Right kidney (tissue), 1 donor: ENCODE measurements around the gene DAB2.

Experiments used
- DNase-seq: peaks from one replicate; pipeline ENCODE4 v3.0.0-alpha.2; 2016

The DAB2 gene

GRCh38 chr5:39384271-39384670 is 40.5 kb downstream of the DAB2 start:
- DNase-seq: no peak

- no peak for DNase-seq
These were observed 43.4 kb downstream of the DAB2 start for GRCh38 chr5:39381376-39381775.

DNA sequence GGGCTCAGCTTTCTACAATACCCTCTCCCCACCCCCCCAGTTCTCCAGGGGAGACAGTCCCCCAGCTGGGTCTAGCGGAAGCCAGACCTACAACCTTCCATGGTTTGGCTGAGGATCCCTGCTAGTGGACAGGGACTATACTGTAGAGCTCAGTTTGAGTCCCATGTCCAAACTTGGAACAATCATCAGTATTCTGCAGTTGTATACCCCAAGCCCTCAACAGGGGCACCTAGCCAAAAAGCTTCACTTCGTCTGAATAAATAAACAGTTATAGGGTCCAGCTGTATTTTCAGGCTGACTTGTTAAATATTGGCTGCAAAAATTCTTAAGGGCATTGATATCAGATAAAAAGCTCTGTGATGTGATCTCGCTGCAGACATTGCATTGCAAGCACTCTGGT is 45.1 kb downstream of the DAB2 start:
- no peak for DNase-seq

GRCh38 chr5:39377613-39378012 is 47.2 kb downstream of the DAB2 start:
- DNase-seq: no peak

DNA sequence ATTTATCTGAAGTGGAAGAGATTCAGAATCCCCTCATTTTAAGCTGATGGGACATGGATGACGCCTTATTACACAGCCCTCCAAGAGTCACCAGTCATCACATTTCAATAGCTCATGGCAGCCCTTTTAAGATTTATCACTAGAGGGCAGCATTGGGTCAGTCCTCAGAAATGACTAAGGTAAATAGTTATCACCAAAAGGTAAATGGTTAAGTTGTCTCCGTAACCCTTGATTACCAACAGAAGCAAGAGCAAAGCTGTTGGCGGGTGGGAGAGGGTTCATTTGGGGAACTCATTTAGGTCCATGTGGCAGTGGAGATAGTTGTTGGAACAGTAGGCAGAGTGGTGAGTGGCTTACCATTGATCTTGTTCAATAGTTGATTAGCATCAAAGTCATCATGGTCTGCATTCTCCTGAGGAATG is 48.5 kb downstream of the DAB2 start:
- DNase-seq: peak; percentile 23

DNA sequence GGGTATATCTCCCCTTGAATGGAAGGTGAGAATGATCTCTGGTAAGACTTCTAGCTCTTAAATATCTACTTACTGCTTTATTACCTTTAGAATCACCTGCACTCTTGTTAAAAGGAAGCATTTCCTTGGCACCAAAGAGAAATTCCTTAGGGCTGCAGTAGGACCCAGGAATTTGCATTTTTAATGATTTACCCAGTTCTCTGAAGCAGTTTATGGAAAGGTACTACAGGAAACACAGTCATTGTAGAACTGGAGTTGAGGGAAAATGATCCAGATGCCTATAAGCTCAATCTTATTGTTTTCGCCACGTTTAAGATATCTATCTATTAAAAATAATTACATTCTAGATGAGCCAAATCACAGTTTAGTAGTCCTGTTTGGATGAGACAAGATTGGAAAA is 51.0 kb downstream of the DAB2 start:
- no peak for DNase-seq

- DNase-seq: no peak
These were observed 53.5 kb downstream of the DAB2 start for GRCh38 chr5:39371367-39371635.

DNA sequence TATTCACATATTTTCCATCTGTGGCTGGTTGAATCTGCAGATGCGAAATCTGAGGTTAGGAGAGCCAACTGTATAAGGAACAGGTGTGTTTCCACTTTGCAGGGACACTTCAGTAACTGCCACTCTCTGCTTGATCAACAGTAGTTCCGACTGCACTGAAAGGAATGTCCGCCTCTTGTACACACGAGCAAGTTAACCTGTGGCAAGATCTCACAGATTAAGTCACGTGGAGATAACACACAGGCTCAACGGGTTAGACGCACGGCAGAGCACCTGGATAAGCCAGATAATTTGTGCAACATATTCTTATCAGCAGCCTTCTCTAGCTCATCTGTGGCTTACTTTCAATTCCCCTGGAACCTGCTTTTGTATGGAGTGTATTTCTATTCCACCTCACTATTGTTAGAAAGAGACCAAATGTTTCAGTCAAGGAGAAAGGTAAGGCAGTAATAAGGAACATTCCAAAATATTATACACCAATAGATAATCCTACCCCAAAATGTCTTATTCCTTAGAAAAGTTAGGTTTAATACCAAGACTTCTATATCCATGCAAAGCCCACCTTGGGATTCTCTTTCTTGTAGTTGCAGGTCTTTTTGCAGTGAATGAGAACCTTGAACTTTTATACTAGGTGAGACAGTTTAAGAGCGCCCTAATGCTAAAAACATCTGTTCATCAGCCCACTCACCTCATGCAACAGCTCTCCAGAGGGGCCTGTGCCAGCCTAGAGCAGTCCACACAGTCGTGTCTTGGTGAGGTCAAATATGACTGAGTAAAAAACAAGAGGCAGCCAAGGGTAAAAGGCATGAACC is 54.0 kb downstream of the DAB2 start:
- DNase-seq: no peak

DNA sequence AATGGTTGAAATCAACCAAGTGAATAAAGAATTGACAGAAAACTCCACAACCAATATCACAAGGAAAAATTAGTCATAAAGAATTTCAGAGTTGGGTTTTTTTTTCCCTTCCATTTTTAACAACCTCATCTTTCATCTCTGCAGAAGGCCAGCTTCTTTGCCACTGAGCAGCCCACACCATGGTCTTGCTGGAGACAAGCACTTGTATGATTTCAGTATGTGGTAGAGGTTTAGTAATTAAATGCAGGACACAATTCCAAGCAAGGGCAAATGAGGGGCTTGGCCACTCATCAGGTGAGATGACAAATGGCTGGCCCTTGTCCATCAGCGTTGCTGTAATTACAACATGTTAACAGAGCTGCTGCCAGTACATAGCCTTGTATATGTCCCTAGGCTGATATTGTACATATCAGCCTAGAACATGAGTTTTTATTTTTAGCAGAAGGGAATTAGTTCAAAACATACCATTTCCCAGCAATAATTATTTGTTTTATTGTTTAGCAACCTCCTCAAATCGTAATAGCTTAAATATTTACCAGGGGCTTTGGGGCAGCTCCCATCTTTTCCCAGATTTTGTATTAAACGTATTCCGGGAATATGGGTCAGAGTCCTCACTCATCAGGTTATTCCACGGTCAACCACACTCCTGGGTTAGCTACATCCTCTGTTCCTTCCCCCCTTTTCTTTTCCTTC is 55.5 kb downstream of the DAB2 start:
- no peak for DNase-seq

DNA sequence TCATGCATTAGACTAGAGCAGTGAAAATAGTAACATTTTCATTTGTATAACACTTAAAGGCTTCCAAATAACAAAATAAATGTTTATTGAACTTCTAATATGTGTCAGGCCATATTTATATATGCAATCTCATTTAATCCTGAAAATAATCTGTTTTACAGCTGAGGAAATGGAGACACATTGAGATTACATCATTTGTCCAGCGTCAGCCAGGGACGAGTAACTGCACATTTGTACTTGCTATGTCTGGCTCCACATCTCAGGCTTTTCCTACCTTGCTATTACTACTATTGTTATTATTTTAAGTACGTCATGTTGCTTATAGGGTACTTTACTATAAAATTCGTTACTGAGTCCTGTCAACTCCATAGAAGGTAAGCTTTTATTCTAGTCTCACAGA is 56.7 kb downstream of the DAB2 start:
- no peak for DNase-seq

- no peak for DNase-seq
These were observed 57.1 kb downstream of the DAB2 start for GRCh38 chr5:39367711-39368110.

DNA sequence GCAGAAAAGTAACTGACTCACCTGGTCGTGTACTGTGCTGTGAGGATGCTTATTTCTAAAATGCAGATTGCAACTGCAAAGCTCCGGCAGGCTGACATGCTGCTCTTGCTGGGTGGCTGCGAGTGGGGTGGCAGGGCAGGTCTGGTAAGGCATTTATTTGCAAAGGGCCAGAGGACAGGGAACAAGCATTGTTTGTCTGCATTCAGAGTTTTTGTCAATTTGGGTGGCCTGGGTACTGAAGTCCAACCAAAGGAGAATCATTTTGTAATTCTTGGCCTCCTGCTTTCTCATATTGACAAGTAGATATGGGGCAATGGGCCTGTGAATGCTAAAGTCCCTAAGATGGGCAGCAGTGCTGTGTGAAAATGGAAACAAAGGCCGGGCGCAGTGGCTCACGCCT is 60.4 kb downstream of the DAB2 start, which contains the start of gene C9:
C9 (minus strand) TSS at position 129 of the 400 bp plus-strand sequence; CDS start at position 98, 31 bp downstream.
- DNase-seq: no peak

GRCh38 chr5:39363217-39363616 is 61.6 kb downstream of the DAB2 start:
- DNase-seq: no peak

GRCh38 chr5:39362646-39363045 is 62.1 kb downstream of the DAB2 start:
- no peak for DNase-seq

DNA sequence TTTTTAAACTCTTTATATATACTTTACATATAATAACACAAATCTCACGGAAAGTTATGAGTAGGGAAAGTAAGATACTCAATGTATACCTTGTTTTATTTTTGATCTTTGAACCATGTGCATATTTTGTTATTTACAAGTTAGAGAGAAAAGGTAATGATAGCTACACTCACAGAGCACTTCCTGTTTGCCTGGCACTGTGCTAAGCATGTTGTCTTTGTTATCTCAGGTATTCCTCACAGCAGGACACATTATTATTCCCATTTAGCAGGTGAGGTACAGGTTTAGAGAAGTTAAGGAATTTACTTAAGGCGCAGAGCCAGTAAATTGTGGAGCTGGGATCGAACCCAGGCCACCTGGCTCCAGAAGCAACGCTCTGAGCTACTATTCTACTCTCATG is 63.5 kb downstream of the DAB2 start:
- no peak for DNase-seq

- DNase-seq: no peak
These were observed 64.2 kb downstream of the DAB2 start for GRCh38 chr5:39360471-39361111.

GRCh38 chr5:39356263-39356662 is 68.5 kb downstream of the DAB2 start:
- no peak for DNase-seq

- DNase-seq: no peak
These were observed 69.5 kb downstream of the DAB2 start for GRCh38 chr5:39355324-39355723.

DNA sequence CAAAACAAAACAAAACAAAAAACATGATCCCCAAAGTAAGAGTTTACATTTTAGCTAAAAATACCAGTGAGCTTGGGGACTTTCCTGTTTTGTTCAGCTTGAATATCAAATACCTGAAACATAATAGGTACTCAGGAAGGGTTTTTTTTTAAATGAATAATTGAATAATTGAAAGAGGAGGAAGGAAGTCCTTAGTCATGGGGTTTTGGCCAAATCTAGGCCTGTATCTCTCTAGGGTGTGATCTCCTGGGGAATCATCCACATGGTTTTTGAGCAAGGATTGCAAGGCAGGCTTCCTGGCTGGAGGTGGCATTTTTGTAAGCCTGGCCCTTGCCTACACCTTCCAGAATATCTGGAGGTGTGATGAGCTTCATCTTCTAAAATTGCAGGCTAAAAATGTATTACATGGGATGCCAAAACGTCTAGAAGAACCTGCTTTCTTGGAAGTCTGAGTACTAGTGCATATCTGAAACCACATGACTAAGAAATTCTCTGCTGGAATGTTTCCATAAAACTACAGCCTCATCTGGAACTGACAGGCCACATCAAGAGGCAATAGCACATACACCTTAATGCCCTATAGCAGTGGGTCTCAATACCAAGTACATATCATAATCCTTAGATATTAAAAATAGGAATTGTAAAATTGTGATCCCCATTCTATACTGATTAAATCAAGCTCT is 70.9 kb downstream of the DAB2 start:
- DNase-seq: no peak

- no peak for DNase-seq
These were observed 71.8 kb downstream of the DAB2 start for GRCh38 chr5:39352951-39353350.

- no peak for DNase-seq
These were observed 72.6 kb downstream of the DAB2 start for GRCh38 chr5:39352170-39352569.

DNA sequence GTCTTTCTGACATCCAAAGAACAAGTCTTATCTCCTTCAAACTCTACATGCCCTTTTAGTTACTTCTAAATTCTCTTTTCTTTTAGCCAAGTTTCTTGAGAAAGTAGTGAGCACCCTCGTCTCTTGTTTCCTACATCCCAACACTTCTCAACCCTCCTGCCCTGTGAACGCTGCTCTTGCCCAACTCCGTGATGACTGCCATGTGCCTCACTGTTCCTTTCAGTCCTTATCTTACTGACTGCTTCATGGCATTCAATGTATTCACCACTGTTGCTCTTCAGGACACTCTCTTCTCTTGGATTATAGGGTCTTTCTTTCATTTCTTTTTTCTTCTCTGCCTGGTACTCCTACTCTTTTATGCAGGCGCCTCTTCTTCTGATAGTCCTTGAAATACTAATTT is 75.3 kb downstream of the DAB2 start:
- DNase-seq: no peak

- no peak for DNase-seq
These were observed 82.3 kb downstream of the DAB2 start for GRCh38 chr5:39342460-39342859.
